GM13976 (cell line): Measurements from ENCODE around the gene ELP1.
"Not testable (repeated sequence)": the region's sequence is repeated elsewhere in the genome, so short reads cannot be mapped to it uniquely, and the experiment has no call there.

Experiments used
- DNase-seq: peaks from one replicate; pipeline ENCODE4 v3.0.0; 2012; ENCODE audit warnings: low spot score
- in situ Hi-C: fragments of 300-500 bp; cut with MboI; formaldehyde crosslinking; loops from one replicate; pipeline ENCODE4 v1.12.0; 2022; ENCODE audit warnings: low sequenced_read_pairs, mixed read lengths, inconsistent platforms; ENCODE audit not compliant: unreplicated experiment
- TF ChIP-seq, protein P1 (sequence below): IDR thresholded peaks from 2 replicates; pipeline ENCODE4 v1.5.1; 2012; ENCODE audit warnings: borderline replicate concordance, mild to moderate bottlenecking; ENCODE audit not compliant: insufficient read depth; ENCODE audit errors: extremely low read depth, missing control alignments, control extremely low read depth

ELP1 gene

DNA sequence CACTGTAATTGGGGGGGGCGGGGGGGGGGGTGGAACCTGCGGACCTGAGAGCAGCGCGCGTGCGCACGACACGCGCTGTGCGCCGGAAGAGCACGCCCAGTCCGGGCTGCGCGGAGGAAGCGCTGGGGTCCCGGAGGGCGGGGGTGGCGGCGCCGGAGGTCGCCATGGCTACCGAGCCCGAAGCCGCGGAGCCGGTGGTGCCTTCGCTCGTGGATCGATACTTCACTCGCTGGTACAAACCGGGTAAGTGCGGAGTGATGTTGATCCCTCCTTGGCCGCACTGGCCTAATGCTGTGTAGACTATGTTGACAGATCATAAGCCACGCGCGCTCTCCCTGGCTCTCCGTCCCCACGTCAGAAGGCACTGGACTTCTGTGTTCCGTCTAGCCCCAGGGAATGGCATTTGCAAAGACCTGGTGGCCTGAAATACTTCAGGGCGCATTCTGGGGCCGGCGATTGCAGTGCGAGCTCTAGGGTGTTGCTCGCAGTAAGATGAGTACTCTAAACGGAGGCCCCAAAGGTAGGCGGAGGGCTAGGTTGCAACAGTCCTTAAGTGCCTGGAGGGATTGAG lies 484 bp upstream of the ELP1 start, which contains the start of gene ABITRAM:
Gene ABITRAM (plus strand): TSS at position 78 of the 571 bp plus-strand sequence. CDS start 87 bp downstream, at position 165.
- DNase-seq = peak; percentile 94
- in situ Hi-C loops = no loop called here

DNA sequence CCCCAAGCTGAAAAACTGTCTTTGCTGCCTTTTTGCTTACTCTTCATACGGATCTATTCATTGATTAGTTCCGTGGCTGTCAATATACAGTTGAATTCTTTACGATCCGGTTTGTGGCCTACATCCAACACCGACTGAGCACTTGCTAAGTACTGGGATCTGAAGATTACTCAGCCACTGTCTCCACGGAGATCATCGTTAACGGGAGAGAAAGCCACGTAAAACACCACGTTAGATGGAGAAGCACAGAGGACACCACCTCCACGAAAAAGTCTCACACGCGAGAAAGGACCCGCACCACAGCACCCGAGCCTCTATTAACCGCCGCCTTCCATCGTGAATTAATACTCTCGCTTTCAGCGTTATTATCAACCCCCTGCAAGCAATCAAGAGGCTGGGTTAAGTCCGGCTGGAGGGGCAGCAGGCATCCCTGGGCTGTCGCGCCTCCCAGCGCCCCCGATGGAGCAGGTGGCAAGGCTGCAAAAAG lies 650 bp downstream of the ELP1 start:
- TF ChIP-seq, protein P1, sequence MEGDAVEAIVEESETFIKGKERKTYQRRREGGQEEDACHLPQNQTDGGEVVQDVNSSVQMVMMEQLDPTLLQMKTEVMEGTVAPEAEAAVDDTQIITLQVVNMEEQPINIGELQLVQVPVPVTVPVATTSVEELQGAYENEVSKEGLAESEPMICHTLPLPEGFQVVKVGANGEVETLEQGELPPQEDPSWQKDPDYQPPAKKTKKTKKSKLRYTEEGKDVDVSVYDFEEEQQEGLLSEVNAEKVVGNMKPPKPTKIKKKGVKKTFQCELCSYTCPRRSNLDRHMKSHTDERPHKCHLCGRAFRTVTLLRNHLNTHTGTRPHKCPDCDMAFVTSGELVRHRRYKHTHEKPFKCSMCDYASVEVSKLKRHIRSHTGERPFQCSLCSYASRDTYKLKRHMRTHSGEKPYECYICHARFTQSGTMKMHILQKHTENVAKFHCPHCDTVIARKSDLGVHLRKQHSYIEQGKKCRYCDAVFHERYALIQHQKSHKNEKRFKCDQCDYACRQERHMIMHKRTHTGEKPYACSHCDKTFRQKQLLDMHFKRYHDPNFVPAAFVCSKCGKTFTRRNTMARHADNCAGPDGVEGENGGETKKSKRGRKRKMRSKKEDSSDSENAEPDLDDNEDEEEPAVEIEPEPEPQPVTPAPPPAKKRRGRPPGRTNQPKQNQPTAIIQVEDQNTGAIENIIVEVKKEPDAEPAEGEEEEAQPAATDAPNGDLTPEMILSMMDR = peak; percentile 11
- DNase-seq = no peak
- in situ Hi-C loops = no loop called here

More for the DNA sequence above, 484 bp upstream of the ELP1 start, which contains the start of gene ABITRAM:
- TF ChIP-seq, protein P1 = no peak

DNA sequence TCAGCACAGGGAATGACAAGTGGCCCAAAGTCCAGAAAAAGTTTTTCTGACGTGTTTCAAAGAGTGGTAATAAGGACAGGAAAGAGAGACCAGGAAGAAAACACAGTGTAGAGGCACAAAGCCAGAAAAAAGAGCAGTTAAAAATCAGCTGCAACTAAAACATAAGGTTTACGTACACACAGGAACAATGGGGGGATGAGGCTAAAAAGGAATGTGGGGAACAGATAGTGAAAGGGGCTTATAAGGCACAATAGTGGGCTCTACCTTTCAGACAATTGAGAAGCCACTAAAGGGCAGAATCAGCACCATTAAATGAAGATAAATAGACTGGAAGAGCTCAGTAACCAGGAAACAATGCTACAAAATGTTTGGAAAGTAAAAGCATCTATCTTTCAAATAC lies 5.5 kb downstream of the ELP1 start:
- in situ Hi-C loops = no loop called here
- no peak for DNase-seq
- TF ChIP-seq, protein P1 = no peak

DNA sequence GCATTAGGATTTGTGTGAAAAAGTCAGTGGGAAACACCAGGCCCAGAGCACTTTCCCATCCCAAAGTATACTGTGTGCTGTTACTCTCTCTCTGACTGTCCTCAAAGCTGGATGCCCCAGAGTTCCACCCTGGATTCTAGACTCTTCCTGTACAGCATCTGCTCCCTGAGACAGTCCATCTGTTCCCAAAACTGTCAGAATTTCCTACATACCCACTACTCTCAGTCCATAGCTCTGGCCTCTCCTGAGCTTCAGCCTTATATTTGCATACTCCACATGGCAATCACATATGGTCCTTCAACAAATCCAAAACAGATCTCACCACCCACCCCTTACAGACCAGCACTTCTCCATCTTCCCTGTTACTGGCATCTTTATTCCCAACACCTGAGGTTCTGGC lies 9.5 kb downstream of the ELP1 start:
- TF ChIP-seq, protein P1 = no peak
- in situ Hi-C loops = no loop called here
- no peak for DNase-seq

DNA sequence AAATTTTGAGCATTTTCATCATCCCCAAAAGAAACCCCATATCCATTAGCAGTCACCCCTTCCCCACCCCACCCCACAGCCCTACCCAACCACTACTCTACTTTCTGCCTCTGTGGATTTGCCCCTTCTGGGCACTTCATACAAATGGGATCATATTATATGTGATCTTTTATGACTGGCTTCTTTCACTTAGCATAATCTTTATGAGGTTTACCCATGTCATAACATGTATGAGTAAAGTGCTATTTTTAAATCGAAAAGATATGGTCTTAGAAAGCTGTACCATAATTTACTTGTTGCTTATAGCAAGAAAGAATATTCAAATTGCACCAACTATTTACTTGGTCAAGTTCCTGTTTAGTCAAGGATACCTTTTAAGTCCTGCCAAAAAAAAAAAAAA lies 12.7 kb downstream of the ELP1 start:
- no peak for DNase-seq
- in situ Hi-C loops = no loop called here
- TF ChIP-seq, protein P1 = no peak

DNA sequence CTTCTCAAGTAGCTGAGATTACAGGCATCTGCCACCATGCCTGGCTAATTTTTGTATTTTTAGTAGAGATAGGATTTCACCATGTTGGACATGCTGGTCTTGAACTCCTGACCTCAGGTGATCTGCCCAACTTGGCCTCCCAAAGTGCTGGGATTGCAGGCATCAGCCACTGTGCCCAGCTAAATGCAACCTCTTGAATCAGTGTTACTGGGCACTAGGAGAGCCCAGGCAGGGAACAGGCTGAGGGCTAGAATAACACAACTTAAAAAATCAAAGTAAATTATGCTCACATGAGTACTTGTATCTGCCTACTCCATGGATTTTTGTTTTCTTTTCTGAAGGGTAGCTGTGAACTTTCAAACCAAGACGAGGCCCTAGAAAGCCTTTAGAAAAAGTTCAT lies 13.5 kb downstream of the ELP1 start:
- DNase-seq, in situ Hi-C loops: not testable (repeated sequence)

DNA sequence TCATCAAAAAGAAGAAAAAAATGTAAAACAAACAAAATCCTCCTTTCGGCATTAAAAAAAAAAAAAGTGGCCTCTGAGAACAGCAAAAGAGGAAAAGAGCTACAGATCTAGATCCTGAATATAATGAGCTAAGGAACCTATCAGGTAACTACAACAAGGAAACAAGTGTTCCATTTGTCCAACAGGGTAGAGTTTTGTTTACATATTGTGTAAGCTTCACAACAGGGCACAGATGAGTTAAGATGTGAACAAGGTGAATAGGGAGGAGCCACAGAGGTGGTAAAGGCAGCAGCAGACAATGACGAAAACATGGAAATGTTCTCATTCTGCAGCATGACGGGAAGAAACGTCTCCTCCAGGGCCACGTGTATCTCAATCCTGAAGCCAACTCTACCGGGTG lies 14.4 kb downstream of the ELP1 start:
- no peak for DNase-seq
- in situ Hi-C loops = no loop called here
- TF ChIP-seq, protein P1 = no peak
